K562 (cell line): ENCODE measurements around the gene HCFC1R1. TPM values are rescaled to one million over a fixed set of nuclear protein-coding genes. Genes with fewer than 3 reads are reported as not detected.

Experiments
- ATAC-seq: fragments of 200-7000 bp; cut with Tn5 transposase; 3 replicates; pipeline ENCODE4 v1.9.1; 2020; ENCODE audit warnings: moderate library complexity
- BruUV-seq: library from RNA; stranded (reverse); fragments of 400-500 nt; replicated peaks from 2 replicates; lab custom pipeline; 2021; lab: Mats Ljungman, UMichigan
- CTCF ChIA-PET: fragments of 300-600 bp; formaldehyde crosslinking; extraction: SDS; loops from one replicate; lab custom pipeline; 2021; ENCODE audit warnings: low intra/inter-chr PET ratio; lab: Yijun Ruan, JAX
- POLR2A ChIA-PET: fragments of 300-600, 350-650 bp; sonication (Branson Sonifier 250); formaldehyde crosslinking; extraction: SDS; loops from one replicate; lab custom pipeline; 2021; ENCODE audit warnings: antibody characterized with exemption, inconsistent platforms; lab: Yijun Ruan, JAX
- DNase-seq, 4 experiments: peaks; one replicate each; pipeline versions ENCODE4 v3.0.0 to v3.0.0-alpha.2; 2011 to 2018; ENCODE audit warnings: low spot score in 3 of 4, mixed read lengths in 3 of 4; ENCODE audit errors: extremely low read depth in 1 of 4
- FAIRE-seq: peaks from 2 replicates; lab custom pipeline; 2011; peaks lifted over from hg19 to GRCh38; lab: Jason Lieb, UNC
- H2AFZ ChIP-seq: 2 replicates; pipeline ENCODE4 v1.6.0; 2011; ENCODE audit warnings: low read depth, low read length, control low read depth, inconsistent platforms
- H3K27ac ChIP-seq: fragments of 200-600 bp; 3 replicates; pipeline ENCODE4 v1.8.0; 2011; ENCODE audit warnings: low read depth, mild to moderate bottlenecking, control low read depth, inconsistent platforms, low read length, moderate library complexity, mixed read lengths; ENCODE audit errors: extremely low read depth
- H3K27me3 ChIP-seq, 2 experiments: fragments of 300-600 bp in 1 of 2; 2 replicates in 1 of 2; 3 replicates in 1 of 2; pipeline versions ENCODE4 v1.6.0 to v1.8.0; 2011; ENCODE audit warnings: inconsistent platforms in 2 of 2, low read length in 2 of 2, mild to moderate bottlenecking in 1 of 2, mixed read lengths in 1 of 2, moderate library complexity in 1 of 2; ENCODE audit not compliant: control insufficient read depth in 2 of 2, insufficient read depth in 2 of 2
- H3K36me3 ChIP-seq: fragments of 300-600 bp; 3 replicates; pipeline ENCODE4 v1.8.0; 2011; ENCODE audit warnings: mild to moderate bottlenecking, low read length, inconsistent platforms; ENCODE audit not compliant: control insufficient read depth, insufficient read depth
- H3K4me1 ChIP-seq, 2 experiments: fragments of 200-600 bp in 1 of 2; replicated peaks in 1 of 2; 2 replicates in 1 of 2; 3 replicates in 1 of 2; pipeline versions ENCODE4 v1.5.1 to v1.8.0; 2011; ENCODE audit warnings: inconsistent platforms in 2 of 2, low read length in 2 of 2, mild to moderate bottlenecking in 1 of 2, mixed read lengths in 1 of 2, moderate library complexity in 1 of 2; ENCODE audit not compliant: control insufficient read depth in 2 of 2, insufficient read depth in 2 of 2
- H3K4me2 ChIP-seq: 2 replicates; pipeline ENCODE4 v1.6.1; 2011; ENCODE audit warnings: low read length, control low read depth, inconsistent platforms, mixed read lengths; ENCODE audit not compliant: insufficient read depth
- H3K4me3 ChIP-seq: fragments of 200-600 bp; sonication (generic), shearing (Covaris generic); 2 replicates; pipeline ENCODE4 v1.5.1; 2016; ENCODE audit warnings: control low read depth, inconsistent platforms
- H3K79me2 ChIP-seq: fragments of 200-600 bp; 3 replicates; pipeline ENCODE4 v1.8.0; 2011; ENCODE audit warnings: low read length, inconsistent platforms; ENCODE audit not compliant: control insufficient read depth, insufficient read depth
- H3K9ac ChIP-seq, 2 experiments: 2 replicates each; pipeline versions ENCODE4 v1.6.0 to v1.6.1; 2011; ENCODE audit warnings: low read depth in 2 of 2, low read length in 2 of 2, control low read depth in 1 of 2, inconsistent platforms in 1 of 2, mild to moderate bottlenecking in 1 of 2, mixed read lengths in 1 of 2; ENCODE audit not compliant: insufficient read depth in 1 of 2
- H3K9me1 ChIP-seq: one replicate; pipeline ENCODE4 v1.6.0; 2011; ENCODE audit warnings: inconsistent platforms, mild to moderate bottlenecking, low read length, moderate library complexity; ENCODE audit not compliant: control insufficient read depth, insufficient read depth
- H3K9me3 ChIP-seq: replicated peaks from 2 replicates; pipeline ENCODE4 v1.5.1; 2011; ENCODE audit warnings: low read depth, low read length, inconsistent platforms; ENCODE audit not compliant: control insufficient read depth, insufficient read depth
- H4K20me1 ChIP-seq: replicated peaks from 2 replicates; pipeline ENCODE4 v1.6.1; 2011; ENCODE audit warnings: low read length, inconsistent platforms, mixed read lengths; ENCODE audit not compliant: control insufficient read depth, insufficient read depth
- FOXP1 ChIP-seq: sonication (generic); formaldehyde crosslinking; IDR thresholded peaks from 2 replicates; pipeline ENCODE4 v1.8.0; 2022; ENCODE audit warnings: mild to moderate bottlenecking, missing genetic modification reagents
- MCM3 ChIP-seq: fragments of 450-650 bp; IDR thresholded peaks from 2 replicates; pipeline ENCODE4 v1.6.1; 2016
- ZBTB7A ChIP-seq: IDR thresholded peaks from 2 replicates; pipeline ENCODE4 v1.6.1; 2011; ENCODE audit warnings: low read depth, mild to moderate bottlenecking, low read length, moderate library complexity, borderline replicate concordance; ENCODE audit not compliant: control insufficient read depth
- ZNF263 ChIP-seq: sonication (generic); formaldehyde crosslinking; IDR thresholded peaks from 2 replicates; pipeline ENCODE4 v1.8.0; 2022; ENCODE audit warnings: mild to moderate bottlenecking, missing genetic modification reagents, borderline replicate concordance
- WGBS: fragments of 100-300 bp; shearing (Covaris generic); methylation state at CpG from one replicate; pipeline ENCODE4 v1.1.6; 2016; ENCODE audit warnings: low coverage, mixed read lengths; ENCODE audit not compliant: insufficient coverage; ENCODE audit errors: missing lambda C conversion rate; 5-methylcytosine and 5-hydroxymethylcytosine counted together
- in situ Hi-C: fragments of 300-500 bp; cut with MboI; formaldehyde crosslinking; loops from 4 replicates; pipeline ENCODE4 v1.15.0; 2018; ENCODE audit warnings: inconsistent platforms, mixed read lengths
- intact Hi-C: fragments of 100-400 bp; cut with micrococcal nuclease; formaldehyde crosslinking; loops from 2 replicates; pipeline ENCODE4 v1.14.2; 2022
- polyA plus RNA-seq, 8 experiments: library from polyadenylated mRNA; depleted of rRNA in 4 of 8; stranded (reverse) in 5 of 8; unstranded in 3 of 8; fragments of >200 nt; fragmentation: Nextera tagmentation in 2 of 8; fragmentation: Illumina TruSeq in 1 of 8; extraction: Ambion mirVana in 2 of 8; extraction: Trizol in 1 of 8; gene quantifications; 2 replicates each; pipeline versions ENCODE4 v1.2.1 to v1.2.3, GENCODE V29; 2011 to 2014; ENCODE audit warnings: inconsistent platforms in 1 of 8, missing spikeins in 1 of 8
- total RNA-seq, 7 experiments: library from RNA; depleted of rRNA in 6 of 7; stranded (reverse); fragments of >200 nt in 6 of 7; fragmentation: Illumina TruSeq in 2 of 7; extraction: Trizol in 2 of 7; gene quantifications; 2 replicates each; pipeline versions ENCODE4 v1.2.1 to v1.2.3, GENCODE V29; 2011 to 2021; ENCODE audit warnings: low replicate concordance in 1 of 7
- TF ChIP-seq, protein P1 (sequence below): fragments of 450-650 bp; IDR thresholded peaks from 2 replicates; pipeline ENCODE4 v1.6.1; 2014; ENCODE audit warnings: low read depth, mild to moderate bottlenecking, moderate library complexity, borderline replicate concordance
- TF ChIP-seq, protein P2 (sequence below): fragments of 250-450 bp; sonication (Bioruptor Pico); IDR thresholded peaks from 2 replicates; pipeline ENCODE4 v1.5.0; 2021; ENCODE audit warnings: mild to moderate bottlenecking, moderate library complexity
- TF ChIP-seq, protein P3 (sequence below), 2 experiments: fragments of 200-800 bp in 1 of 2; sonication (Bioruptor generic) in 1 of 2; sonication (generic) in 1 of 2; formaldehyde crosslinking in 1 of 2; IDR thresholded peaks in 1 of 2; conservative IDR thresholded peaks in 1 of 2; 2 replicates each; pipeline versions ENCODE4 v1.5.0 to v1.6.1; 2016 to 2020; ENCODE audit warnings: missing compliant biosample characterization in 1 of 2, missing genetic modification characterization in 1 of 2, missing genetic modification reagents in 1 of 2

Gene HCFC1R1
- total and polyA plus RNA-seq, 9 of the 15 experiments (the other 6 are each of a cell fraction or from before 2014, with no cell fraction given): 2.2 to 29.0 (median 11.2) TPM

DNA sequence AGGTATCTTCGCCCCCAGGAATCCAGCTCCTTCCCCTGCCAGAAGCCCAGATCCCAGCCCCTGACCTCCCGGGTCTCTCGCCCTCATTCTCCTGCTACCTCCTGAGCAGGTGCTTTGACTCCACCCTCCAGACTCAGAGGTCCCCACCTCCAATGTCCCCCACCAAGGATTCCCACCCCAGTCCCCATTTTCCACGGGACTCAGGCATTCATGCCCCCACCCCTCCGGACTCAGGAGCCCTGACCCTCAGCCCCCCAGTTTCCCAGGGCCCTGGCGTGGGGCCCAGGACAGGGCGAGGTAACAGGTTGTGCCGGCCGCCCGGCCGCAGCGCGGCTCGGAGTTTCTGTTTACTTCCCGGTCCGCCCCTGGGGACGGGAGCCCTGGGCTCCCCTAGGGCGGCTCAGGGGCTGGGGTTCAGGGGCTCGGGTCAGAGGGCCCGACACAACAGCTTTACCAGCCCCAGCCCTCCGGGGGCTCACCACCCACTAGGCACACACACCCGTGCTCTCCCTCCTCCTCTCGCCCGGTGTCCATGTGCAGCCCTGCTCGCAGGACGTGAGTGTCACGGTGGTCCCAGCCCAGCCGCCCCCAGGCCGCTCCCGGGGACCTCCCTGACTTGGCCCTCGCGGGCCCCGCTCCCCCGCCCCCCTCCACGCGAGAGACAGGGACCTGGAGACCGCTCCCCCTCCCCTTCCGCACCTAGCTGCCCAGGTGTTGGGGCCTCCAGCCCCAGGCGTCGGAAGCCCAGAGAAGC, 12.4 kb upstream of the HCFC1R1 start:
- POLR2A ChIA-PET: interaction anchor here (1.1 to 1.2 kb wide), 2 partner anchors 11 to 15 kb away, joined by 4 to 7 read pairs; no protein-coding TSS in a partner anchor
- Histone ChIP-seq H3K4me1 (peaks cover 0 to 21% of the 10 kb centered on the region in 2 experiments; a peak in 4 of 5 replicates), H3K4me3 (no peak overlapping the region)
- ATAC-seq: no peak
- BruUV-seq: no TSS peak
- TF ChIP-seq, protein P1, sequence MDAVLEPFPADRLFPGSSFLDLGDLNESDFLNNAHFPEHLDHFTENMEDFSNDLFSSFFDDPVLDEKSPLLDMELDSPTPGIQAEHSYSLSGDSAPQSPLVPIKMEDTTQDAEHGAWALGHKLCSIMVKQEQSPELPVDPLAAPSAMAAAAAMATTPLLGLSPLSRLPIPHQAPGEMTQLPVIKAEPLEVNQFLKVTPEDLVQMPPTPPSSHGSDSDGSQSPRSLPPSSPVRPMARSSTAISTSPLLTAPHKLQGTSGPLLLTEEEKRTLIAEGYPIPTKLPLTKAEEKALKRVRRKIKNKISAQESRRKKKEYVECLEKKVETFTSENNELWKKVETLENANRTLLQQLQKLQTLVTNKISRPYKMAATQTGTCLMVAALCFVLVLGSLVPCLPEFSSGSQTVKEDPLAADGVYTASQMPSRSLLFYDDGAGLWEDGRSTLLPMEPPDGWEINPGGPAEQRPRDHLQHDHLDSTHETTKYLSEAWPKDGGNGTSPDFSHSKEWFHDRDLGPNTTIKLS: no peak
- TF ChIP-seq, protein P2, sequence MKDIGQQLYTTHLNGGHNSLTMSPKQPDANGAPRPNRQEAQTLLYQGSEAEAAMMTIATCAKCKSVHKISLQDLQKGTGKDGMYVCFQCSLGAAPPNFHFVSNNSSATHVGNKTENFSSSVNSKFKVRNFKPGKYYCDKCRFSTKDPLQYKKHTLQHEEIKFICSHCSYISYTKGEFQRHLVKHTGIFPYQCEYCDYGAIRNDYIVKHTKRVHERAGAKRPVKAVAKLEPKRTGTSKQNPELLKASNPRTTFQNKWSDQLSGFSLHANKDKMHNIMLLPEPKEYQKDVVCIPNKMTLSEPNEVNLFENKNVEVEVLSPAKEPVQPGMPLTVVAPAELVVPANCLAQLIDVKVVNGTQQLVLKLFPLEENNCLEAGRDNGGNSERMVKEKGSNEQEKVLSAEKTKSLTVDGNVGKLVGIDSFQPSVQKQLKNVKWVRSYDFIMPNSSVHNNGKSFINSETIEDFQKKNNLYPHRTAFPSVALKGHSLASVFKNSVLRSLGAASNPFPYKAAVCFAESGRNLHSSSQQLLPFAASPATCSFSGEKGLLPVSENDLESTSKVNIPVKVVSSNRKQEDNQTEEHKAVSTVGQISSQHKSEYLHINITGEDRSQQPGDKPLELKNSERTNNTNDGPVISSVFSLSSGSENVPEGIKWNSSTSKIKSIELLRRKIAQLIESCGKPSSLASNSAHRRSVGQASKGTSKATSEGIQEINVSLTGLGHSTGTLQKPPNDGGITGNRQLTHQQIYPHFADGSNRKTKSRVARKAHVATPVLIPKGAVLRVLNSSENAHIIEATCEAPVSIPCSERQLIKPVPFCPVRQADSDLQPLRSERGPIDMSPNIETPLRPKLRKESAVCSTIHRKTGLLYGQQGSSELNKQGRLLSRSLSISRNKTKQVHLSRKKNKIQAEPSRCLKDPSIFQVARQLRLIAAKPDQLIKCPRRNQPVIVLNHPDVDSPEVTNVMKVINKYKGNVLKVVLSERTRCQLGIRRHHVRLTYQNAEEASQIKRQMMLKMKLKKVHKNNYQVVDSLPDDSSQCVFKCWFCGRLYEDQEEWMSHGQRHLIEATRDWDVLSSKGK (CRISPR knock-in tag): no peak
- TF ChIP-seq ZNF263 (CRISPR knock-in tag): 0 out of 2 replicates have a peak, but pooled peaks have one; percentile 19
- no peak for TF ChIP-seq FOXP1 (CRISPR knock-in tag)
- 0 out of 2 replicates have a peak, but pooled peaks have one; percentile 24 for TF ChIP-seq ZBTB7A
- TF ChIP-seq MCM3: no peak
- TF ChIP-seq, protein P3, sequence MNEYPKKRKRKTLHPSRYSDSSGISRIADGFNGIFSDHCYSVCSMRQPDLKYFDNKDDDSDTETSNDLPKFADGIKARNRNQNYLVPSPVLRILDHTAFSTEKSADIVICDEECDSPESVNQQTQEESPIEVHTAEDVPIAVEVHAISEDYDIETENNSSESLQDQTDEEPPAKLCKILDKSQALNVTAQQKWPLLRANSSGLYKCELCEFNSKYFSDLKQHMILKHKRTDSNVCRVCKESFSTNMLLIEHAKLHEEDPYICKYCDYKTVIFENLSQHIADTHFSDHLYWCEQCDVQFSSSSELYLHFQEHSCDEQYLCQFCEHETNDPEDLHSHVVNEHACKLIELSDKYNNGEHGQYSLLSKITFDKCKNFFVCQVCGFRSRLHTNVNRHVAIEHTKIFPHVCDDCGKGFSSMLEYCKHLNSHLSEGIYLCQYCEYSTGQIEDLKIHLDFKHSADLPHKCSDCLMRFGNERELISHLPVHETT (CRISPR knock-in tag; conservative IDR thresholded peaks at IDR 0.05 in 1 of 2, IDR thresholded peaks at IDR 0.05 in 1 of 2): no peak
- TF ChIP-seq, all 486 proteins: peak for 2
- H3K9ac ChIP-seq: peak overlapping the region in 1 of 2 experiments; percentile 71; a peak in 2 of 4 replicates
- H3K36me3 ChIP-seq: no peaks in the 10 kb centered on the region
- intact Hi-C loops: no loop called here
- in situ Hi-C loops: no loop called here
- no peak for FAIRE-seq
- CTCF ChIA-PET: no interaction called here
- H3K27me3 ChIP-seq: peaks cover 56 to 78% of the 10 kb centered on the region in 2 experiments
- H2AFZ ChIP-seq: no peak overlapping the region
- no peaks in the 10 kb centered on the region for H3K9me3 ChIP-seq
- 3% methylated on average over 15 of the region's 40 CpGs for WGBS
- DNase-seq: no peak
- H3K79me2 ChIP-seq: no peaks in the 10 kb centered on the region
- no peaks in the 10 kb centered on the region for H3K9me1 ChIP-seq
- H4K20me1 ChIP-seq: peaks cover 11% of the 10 kb centered on the region
- no peak overlapping the region for H3K27ac ChIP-seq
- H3K4me2 ChIP-seq: no peak overlapping the region
